PC-3 (cell line): ENCODE results near the gene DEFB132.

ENCODE experiments used
- EZH2phosphoT487 ChIP-seq: fragments of 300-600 bp; sonication (generic); IDR thresholded peaks from 2 replicates; pipeline ENCODE4 v1.6.1; 2018; ENCODE audit warnings: mild to moderate bottlenecking, antibody characterized with exemption, low read length, borderline replicate concordance
- TF ChIP-seq, protein P1 (sequence below): fragments of 300-600 bp; sonication (generic); conservative IDR thresholded peaks from 2 replicates; pipeline ENCODE4 v1.5.1; 2017; ENCODE audit warnings: antibody characterized with exemption, low read depth, mild to moderate bottlenecking, low read length

DNA sequence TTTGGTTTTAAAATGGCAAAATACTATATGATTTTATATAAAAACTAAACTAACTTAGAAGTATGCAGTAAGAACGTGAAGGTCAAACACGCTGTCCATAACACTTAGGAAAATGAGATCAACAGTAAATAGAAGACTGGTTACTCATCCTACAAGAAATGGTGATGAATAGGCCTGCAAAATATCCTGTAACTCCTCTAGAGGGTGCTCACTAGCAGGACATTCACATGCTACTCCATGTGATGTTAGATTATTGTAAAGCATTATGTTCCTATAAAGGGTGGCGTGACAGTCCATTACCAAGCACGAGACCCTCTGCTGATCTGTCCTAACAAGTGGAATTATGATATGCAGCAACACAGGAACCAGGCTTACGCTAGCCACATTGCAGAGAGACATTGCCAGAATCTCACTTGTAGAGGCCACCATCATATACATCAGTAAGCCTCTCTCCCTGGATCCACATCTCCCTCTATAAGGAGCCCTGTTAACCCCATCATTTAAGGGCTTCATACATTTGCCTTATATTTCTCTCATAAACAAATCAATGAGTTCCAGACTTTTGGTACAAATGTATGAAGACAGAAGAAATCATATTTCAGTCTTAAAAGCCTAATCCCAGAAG is 48.5 kb upstream of the DEFB132 start:
- TF ChIP-seq, protein P1, sequence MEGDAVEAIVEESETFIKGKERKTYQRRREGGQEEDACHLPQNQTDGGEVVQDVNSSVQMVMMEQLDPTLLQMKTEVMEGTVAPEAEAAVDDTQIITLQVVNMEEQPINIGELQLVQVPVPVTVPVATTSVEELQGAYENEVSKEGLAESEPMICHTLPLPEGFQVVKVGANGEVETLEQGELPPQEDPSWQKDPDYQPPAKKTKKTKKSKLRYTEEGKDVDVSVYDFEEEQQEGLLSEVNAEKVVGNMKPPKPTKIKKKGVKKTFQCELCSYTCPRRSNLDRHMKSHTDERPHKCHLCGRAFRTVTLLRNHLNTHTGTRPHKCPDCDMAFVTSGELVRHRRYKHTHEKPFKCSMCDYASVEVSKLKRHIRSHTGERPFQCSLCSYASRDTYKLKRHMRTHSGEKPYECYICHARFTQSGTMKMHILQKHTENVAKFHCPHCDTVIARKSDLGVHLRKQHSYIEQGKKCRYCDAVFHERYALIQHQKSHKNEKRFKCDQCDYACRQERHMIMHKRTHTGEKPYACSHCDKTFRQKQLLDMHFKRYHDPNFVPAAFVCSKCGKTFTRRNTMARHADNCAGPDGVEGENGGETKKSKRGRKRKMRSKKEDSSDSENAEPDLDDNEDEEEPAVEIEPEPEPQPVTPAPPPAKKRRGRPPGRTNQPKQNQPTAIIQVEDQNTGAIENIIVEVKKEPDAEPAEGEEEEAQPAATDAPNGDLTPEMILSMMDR: peak; percentile 81
- no peak for TF ChIP-seq EZH2phosphoT487
